Daoy (cell line): ENCODE data around the gene CRB3. TPM values are rescaled to one million over a fixed set of nuclear protein-coding genes. Genes with fewer than 3 reads are reported as not detected.

ENCODE experiments used
- DNase-seq: peaks from one replicate; pipeline ENCODE4 v3.0.0-alpha.2; 2015; ENCODE audit warnings: low read depth
- total RNA-seq: library from RNA; depleted of rRNA; stranded (reverse); fragments of >200 nt; shearing (Covaris generic); gene quantifications from 2 replicates; pipeline ENCODE4 v1.2.3, GENCODE V29; 2014

The CRB3 gene
- total RNA-seq, 1 experiment from 2014 or later = not detected

- no peak for DNase-seq
Measured at GRCh38 chr19:6466526-6467248, 2.6 kb downstream of the CRB3 start.

DNA sequence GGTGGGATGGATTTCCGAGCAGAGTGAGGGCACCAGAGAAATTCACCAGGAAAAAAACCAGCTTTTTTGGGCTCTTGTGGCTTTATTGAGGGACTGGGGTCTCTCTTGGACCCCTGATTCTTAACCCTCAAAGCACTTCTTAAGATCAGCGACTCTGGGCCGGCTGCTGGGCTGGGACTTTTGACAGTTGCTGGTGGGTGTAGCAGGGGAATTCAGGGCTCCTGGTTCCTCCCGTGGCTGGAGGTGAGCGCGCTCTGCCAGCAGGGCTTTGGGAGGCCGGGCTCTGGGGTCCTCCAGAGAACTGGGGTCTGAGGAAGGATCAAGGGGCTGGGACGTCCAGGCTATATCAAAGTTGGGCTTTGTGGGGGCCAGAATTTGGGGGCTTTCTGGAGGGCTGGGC, 3.3 kb downstream of the CRB3 start:
- no peak for DNase-seq

DNA sequence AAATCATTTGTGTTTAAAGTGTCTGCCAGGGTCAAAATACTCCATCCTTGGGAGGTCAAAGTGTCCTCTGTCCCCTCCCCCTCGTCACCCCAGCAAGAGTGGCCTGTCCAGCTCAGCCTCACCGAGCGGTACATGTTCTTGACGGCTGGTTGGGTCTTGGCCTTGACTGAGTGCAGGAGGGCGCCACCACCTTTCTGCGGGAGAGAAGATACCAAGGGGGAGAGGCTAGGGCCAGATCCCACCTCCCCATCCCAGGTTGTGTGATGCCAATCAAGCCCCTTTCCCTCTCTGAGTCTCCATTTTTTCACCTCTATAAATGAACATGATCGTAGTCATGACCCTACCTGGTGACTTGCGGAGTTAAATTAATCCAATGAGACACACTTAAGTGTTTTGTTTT, 6.1 kb downstream of the CRB3 start:
- DNase-seq = no peak

GRCh38 chr19:6471076-6471475, 7.0 kb downstream of the CRB3 start:
- no peak for DNase-seq

DNA sequence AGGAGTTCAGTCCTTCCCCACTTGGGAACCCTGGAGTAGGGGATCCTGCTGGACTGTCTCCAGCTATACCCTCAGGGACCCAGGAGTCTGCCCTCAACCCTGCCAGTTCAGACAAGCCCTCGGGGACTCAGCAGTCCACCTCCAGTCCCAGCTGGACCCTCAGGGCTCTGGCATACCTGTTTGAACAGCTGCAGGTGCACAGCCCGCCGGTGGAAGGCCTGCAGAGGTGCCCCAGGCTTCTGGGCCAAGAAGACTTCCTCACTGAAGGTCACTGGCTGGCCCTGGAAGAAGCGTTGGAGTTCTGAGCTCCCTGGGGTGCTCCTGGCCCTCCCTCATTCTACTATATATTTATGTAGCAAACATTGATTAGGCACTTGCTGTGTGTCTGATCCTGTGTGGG, 8.6 kb downstream of the CRB3 start:
- DNase-seq = no peak

DNA sequence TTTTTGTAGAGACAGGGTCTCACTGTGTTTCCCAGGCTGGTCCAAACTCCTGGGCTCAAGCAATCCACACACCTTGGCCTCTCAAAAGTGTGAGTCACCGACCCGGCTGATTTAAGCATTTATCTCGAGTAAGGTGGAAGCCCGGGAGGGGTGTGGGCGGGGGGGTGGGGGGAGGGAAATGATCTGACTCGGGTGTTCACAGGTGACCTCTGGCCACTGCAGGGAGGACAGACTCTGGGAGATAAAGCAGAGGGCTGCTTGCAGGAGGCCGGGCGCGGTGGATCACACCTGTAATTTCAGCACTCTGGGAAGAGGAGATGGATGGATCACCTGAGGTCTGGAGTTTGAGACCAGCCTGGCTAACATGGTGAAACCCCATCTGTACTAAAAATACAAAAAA, 9.6 kb downstream of the CRB3 start:
- DNase-seq = no peak

DNA sequence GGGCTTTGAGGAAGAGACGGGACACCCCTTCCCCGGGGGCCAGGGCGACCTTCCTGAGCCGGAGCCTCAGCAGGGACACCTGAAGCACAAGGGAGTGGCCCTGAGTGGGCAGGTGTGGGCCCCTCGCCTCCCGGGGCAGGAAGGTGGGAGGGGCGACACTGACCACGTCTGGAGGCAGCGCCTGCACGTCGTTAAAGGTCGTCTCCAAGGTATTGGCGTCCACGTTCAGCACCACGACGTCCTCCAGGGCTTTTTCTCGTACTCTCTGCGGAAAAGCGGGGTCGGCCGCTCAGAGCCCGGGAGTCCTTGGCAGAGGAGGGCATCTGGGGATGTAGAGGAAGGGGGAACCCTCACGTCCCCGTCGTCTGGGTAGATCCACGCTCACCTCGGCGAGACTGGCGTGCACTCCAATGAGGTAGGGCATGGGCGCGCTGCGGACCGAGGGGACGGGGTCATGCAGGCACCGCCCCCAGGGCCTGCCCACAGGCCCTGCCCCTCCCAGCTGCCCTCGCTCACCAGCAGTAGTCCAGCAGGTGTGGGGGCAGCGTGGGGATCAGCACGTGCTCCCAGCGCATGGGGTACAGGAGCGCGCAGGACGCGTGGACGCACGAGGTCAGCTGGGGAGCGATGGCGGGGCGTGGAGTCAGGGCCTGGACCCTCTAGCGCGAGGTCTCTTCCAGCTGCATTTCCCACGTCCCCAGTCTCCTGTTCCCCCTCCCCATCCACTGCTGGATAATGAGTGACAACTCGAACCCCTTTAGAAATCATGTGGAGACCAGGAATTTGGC, 11.4 kb downstream of the CRB3 start:
- peak; percentile 23 for DNase-seq

GRCh38 chr19:6476155-6476895, 12.3 kb downstream of the CRB3 start:
- peak; percentile 92 for DNase-seq

DNA sequence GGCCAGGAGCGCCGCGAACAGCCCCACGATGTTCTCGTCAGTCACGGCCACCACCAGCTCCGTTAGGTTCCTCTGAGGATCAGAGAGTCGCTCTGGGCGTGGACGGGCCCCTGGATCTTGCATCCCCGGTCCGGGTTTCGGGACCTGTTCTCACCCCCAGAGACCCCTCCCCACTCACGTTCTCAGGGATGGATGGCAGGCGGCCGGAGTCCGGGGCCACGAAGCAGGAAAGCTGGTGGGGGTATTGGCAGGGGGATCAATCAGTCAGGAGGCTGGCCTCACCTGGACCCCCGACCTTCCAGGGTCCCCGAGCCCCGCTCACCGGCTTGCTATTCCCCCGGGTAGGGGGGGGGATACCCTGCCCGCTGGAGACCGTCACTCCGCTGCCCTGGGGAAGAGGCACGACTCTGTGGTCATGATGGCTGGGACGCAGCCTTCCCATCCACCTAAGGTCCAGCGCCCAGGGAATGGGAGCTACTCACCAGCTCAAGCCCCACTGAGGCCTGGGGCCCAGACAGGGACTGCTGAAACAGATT, 12.9 kb downstream of the CRB3 start:
- no peak for DNase-seq

- no peak for DNase-seq
Measured at GRCh38 chr19:6478815-6479214, 14.7 kb downstream of the CRB3 start.

DNA sequence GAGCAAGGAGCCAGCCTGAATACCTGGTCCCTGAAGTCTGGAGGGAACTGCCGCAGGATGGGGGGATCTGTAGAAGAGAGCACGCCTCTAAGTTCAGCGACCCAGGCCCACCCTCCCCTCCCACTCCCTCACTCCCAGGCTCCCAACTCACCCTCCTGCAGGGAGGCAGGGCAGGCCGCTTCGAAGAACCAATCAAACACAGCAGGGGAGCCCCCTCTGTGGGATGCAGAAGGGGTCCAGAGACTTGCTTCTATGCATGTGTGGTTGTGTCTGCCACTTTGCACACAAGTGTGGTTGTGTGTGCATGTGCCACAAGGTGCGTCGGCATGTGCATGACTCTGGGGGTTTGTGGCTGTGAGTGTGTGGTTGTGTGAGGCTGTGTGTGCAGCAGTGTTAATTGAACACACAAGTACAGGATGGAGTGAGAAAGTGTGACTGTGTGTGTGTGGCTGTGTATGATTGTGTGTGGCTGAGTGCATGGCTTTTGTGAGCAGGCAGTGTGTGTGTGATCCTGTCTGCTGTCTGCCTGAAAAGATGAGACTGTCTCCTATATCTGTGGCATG, 15.8 kb downstream of the CRB3 start:
- DNase-seq = no peak

DNA sequence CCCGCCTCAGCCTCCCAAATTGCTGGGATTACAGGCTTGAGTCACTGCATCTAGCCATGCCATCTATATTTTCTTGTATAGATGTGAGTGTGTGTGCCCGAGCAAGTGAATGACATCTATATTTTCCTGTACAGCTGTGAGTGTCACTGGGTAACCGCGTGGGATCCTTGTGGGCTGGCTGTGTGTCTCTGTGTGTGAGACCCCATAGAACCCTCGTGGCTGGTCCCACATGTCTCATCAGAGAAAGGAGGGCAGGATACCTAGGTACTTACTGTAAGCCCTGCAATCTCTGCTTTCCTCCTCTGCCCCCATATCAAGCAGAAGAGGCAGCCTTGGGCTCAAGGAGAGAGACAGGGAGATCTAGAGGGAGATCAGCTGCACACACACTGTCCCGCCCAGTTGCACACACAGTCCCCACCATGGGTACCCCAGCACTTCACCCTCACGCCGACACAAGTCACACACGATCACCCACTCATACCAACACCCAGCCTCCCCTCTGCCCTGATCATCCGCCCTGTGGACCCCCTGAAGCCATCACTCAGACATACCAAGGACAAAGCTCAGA, 16.9 kb downstream of the CRB3 start:
- no peak for DNase-seq

- DNase-seq = peak; percentile 50
Measured at GRCh38 chr19:6481541-6482342, 17.7 kb downstream of the CRB3 start, which contains the start of gene DENND1C. Gene DENND1C, minus strand, starts transcription at chr19:6481787. Its CDS starts 92 bp downstream, at chr19:6481695.

GRCh38 chr19:6482343-6482686, 18.2 kb downstream of the CRB3 start:
- no peak for DNase-seq

- DNase-seq = no peak
Measured at GRCh38 chr19:6483235-6483634, 19.2 kb downstream of the CRB3 start.

- DNase-seq = no peak
Measured at GRCh38 chr19:6484230-6484629, 20.2 kb downstream of the CRB3 start.

- DNase-seq = no peak
Measured at GRCh38 chr19:6484831-6485230, 20.8 kb downstream of the CRB3 start.

GRCh38 chr19:6489278-6490061, 25.4 kb downstream of the CRB3 start:
- no peak for DNase-seq

- no peak for DNase-seq
Measured at GRCh38 chr19:6490134-6490533, 26.1 kb downstream of the CRB3 start.
